Measurements from ENCODE around the gene BEST4. TPM values are rescaled to one million over a fixed set of nuclear protein-coding genes. Genes with fewer than 3 reads are reported as not detected.

The BEST4 gene
- total RNA-seq, 1 experiment from 2014 or later, result 0.35 TPM

DNA sequence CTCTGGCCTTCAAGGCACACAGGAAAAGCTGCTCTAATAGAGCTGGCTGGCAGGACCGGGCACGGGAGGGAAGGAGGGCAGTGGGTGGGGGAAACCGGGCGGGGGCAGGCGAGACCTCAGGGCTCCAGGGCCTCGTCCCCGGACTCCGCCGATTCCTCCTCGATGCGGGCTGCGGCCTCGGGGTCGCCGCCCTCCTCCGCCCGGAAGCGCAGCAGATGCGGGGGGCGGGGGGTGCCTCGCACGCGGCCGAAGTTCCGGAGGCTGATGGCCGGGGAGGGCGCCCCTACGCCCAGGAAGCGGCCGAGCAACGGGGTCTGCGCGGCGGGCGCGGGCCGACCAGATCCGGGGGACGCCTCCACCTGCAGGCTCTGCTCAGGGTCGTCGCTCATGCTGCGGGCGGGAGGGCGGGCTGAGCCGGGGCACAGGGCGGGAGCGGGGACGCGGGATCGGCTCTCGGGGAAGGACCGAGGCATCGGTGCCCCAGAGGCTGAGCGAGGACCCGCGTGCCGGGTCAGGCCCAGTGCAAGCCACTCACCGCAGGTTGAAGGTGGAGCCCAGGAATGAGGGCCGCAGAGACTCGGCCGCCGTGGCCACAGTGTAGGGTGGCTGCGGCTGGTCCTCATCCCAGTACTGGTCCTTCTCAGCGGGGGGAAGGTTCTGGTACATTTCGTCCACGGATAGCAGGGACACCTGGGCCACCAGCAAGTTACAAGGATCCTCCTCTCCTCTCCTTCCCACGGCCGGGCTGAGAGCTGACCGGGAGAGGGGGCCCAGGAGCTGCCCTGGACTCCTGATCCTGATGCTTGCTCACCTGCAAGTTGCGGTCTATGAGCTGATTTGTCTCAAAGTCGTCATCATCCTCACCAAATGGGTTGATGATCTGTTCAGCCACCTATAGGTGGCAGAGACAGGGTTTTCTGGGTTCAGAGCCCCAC lies 3.6 kb downstream of the BEST4 start:
- H3K4me1 Mint-ChIP-seq (ENCODE audit: insufficient read depth, unreplicated experiment), result peaks cover 7% of the 10 kb centered on the region
- CTCF ChIA-PET, result interaction anchor here (0.5 to 0.7 kb wide), 4 partner anchors 35 to 589 kb away, joined by 3 to 5 read pairs (median 4); no protein-coding TSS in a partner anchor
- TF ChIP-seq CTCF (IDR thresholded peaks at IDR 0.05; ENCODE audit: unreplicated experiment), result no peak
- intact Hi-C loops (cut with micrococcal nuclease), result no loop called here
- DNase-seq (ENCODE audit: unreplicated experiment), result no peak
- H3K4me3 Mint-ChIP-seq (ENCODE audit: unreplicated experiment), result no peak overlapping the region
- no peaks in the 10 kb centered on the region for H3K9me3 Mint-ChIP-seq (ENCODE audit: unreplicated experiment)
- BruUV-seq (replicated peaks), result no TSS peak
- H3K27ac Mint-ChIP-seq (ENCODE audit: low read depth, unreplicated experiment), result no peak overlapping the region
- H3K36me3 Mint-ChIP-seq (ENCODE audit: insufficient read depth, unreplicated experiment), result peaks cover 36% of the 10 kb centered on the region
- no peaks in the 10 kb centered on the region for H3K27me3 Mint-ChIP-seq (ENCODE audit: insufficient read depth, unreplicated experiment)
- POLR2A ChIA-PET, result interaction anchor here (0.6 to 1.8 kb wide), 6 partner anchors 8 to 705 kb away, joined by 3 to 13 read pairs (median 4); partner anchors contain the start of gene RPS8

DNA sequence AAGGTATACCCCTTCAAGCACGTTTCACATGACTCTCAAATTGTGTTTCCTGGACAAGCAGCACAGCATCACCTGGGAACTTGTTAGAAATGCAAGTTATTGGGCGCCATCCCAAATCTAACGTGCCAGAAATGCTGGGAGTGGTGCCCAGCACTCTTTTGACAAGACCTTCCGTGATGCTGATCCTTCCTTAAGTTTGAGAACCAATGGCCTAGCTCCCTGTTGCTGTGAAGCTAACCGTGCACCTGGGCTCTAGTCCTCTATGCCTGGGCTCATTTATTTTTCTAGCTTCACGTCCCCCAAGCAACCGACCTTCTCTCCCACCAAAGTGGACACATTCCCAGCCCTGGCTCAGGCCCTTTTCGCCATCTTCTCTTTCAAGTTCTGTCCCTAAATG lies 4.3 kb downstream of the BEST4 start:
- intact Hi-C loops (cut with micrococcal nuclease), result no loop called here
- peaks cover 43% of the 10 kb centered on the region for H3K36me3 Mint-ChIP-seq (ENCODE audit: insufficient read depth, unreplicated experiment)
- ChIA-PET CTCF (interaction anchor here (1.0 to 1.4 kb wide), 2 partner anchors 10 to 15 kb away, joined by 4 to 5 read pairs; no protein-coding TSS in a partner anchor), POLR2A (interaction anchor here (0.6 to 1.8 kb wide), 5 partner anchors 9 to 706 kb away, joined by 3 to 13 read pairs (median 4); partner anchors contain the start of gene RPS8)
- no TSS peak for BruUV-seq (replicated peaks)
- H3K27ac Mint-ChIP-seq (ENCODE audit: low read depth, unreplicated experiment), result no peak overlapping the region
- peaks cover 9% of the 10 kb centered on the region for H3K4me1 Mint-ChIP-seq (ENCODE audit: insufficient read depth, unreplicated experiment)
- no peak overlapping the region for H3K4me3 Mint-ChIP-seq (ENCODE audit: unreplicated experiment)
- no peak for DNase-seq (ENCODE audit: unreplicated experiment)
- H3K9me3 Mint-ChIP-seq (ENCODE audit: unreplicated experiment), result no peaks in the 10 kb centered on the region
- TF ChIP-seq CTCF (IDR thresholded peaks at IDR 0.05; ENCODE audit: unreplicated experiment), result no peak
- H3K27me3 Mint-ChIP-seq (ENCODE audit: insufficient read depth, unreplicated experiment), result no peaks in the 10 kb centered on the region

DNA sequence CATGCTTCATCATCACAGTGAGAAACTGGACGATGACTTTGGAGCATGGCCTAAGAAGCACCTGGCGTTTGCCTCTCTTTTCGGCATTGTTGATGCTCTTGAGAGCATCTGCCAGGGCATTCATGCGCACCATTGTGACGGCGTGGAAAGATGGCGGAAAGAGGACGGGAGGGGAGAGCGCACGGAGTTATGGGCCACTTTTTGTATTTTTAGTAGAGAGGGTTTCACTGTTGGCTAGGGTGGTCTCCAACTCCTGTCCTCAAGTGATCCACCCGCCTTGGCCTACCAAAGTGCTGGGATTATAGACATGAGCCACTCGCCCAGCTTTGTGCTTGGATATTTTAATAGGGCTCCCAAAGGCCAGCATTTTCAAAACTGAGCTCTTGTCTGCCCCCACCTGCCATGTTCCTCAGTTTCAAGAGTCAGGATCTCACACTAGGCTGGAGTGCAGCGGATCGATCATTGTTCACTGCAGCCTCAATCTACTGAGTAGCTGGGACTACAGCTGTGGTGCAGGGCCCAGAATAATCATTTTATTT lies 7.3 kb downstream of the BEST4 start:
- no peak for TF ChIP-seq CTCF (IDR thresholded peaks at IDR 0.05; ENCODE audit: unreplicated experiment)
- peaks cover 73% of the 10 kb centered on the region for H3K36me3 Mint-ChIP-seq (ENCODE audit: insufficient read depth, unreplicated experiment)
- DNase-seq (ENCODE audit: unreplicated experiment), result no peak
- no TSS peak for BruUV-seq (replicated peaks)
- intact Hi-C loops (cut with micrococcal nuclease), result no loop called here
- no peaks in the 10 kb centered on the region for H3K9me3 Mint-ChIP-seq (ENCODE audit: unreplicated experiment)
- no peak overlapping the region for H3K27ac Mint-ChIP-seq (ENCODE audit: low read depth, unreplicated experiment)
- no peaks in the 10 kb centered on the region for H3K27me3 Mint-ChIP-seq (ENCODE audit: insufficient read depth, unreplicated experiment)
- peaks cover 26% of the 10 kb centered on the region for H3K4me1 Mint-ChIP-seq (ENCODE audit: insufficient read depth, unreplicated experiment)
- POLR2A ChIA-PET, result interaction anchor here (2.4 to 2.8 kb wide), 3 partner anchors 10 to 50 kb away, joined by 8 to 19 read pairs (median 12); partner anchors contain the start of gene RNU5D-1
- H3K4me3 Mint-ChIP-seq (ENCODE audit: unreplicated experiment), result no peak overlapping the region
- CTCF ChIA-PET, result interaction anchor here (0.6 to 3.5 kb wide), 3 partner anchors 13 to 409 kb away, joined by 3 to 14 read pairs (median 3); no protein-coding TSS in a partner anchor
